ENCODE results near the gene CIZ1. TPM values are rescaled to one million over a fixed set of nuclear protein-coding genes. Genes with fewer than 3 reads are reported as not detected.

Gene CIZ1
- total RNA-seq, 1 experiment from 2014 or later: 111 TPM

- ATAC-seq (0 out of 2 replicates have a peak, but pooled peaks have one; percentile 21), DNase-seq (ENCODE audit: low read depth, low spot score) (no peak)
- no peaks in the 10 kb centered on the region for H3K36me3 ChIP-seq (ENCODE audit: control insufficient read depth, insufficient read depth, low read length)
- intact Hi-C loops (cut with micrococcal nuclease; ENCODE audit: unreplicated experiment): no loop called here
- in situ Hi-C loops (cut with HindIII; ENCODE audit: low pct_unique_long_range_greater_than_20kb, low sequenced_read_pairs): no loop called here
- CTCF ChIA-PET: no interaction called here
- no peak overlapping the region for H3K27ac ChIP-seq (ENCODE audit: low read length)
- TF ChIP-seq CTCF (IDR thresholded peaks at IDR 0.05) (no peak), POLR2AphosphoS5 (IDR thresholded peaks at IDR 0.05; ENCODE audit: low read depth, low read length) (no peak), REST (IDR thresholded peaks at IDR 0.05; ENCODE audit: insufficient read depth in 1 of 2, low read depth in 2 of 2, low read length in 1 of 2) (no peak), TCF7L2 (IDR thresholded peaks at IDR 0.05; ENCODE audit: low read depth, low read length) (no peak), SIN3A (IDR thresholded peaks at IDR 0.05; ENCODE audit: borderline replicate concordance, insufficient read depth, low read depth, low read length) (no peak)
- BruUV-seq (replicated peaks): TSS peak; percentile 82
- no peaks in the 10 kb centered on the region for H3K4me1 ChIP-seq (ENCODE audit: control insufficient read depth, insufficient read depth, low read length)
- no peaks in the 10 kb centered on the region for H3K9me3 ChIP-seq (ENCODE audit: control insufficient read depth, insufficient read depth, low read depth, low read length)
- no peak overlapping the region for H3K4me3 ChIP-seq (ENCODE audit: low read depth in 2 of 2, low read length in 2 of 2)
- H3K27me3 ChIP-seq (ENCODE audit: control insufficient read depth, insufficient read depth, low read length): no peaks in the 10 kb centered on the region
- POLR2A ChIA-PET: no interaction called here
Measured at GRCh38 chr9:128168731-128169308, 22.6 kb downstream of the CIZ1 start.

- in situ Hi-C loops (cut with HindIII; ENCODE audit: low pct_unique_long_range_greater_than_20kb, low sequenced_read_pairs) (no loop called here), intact Hi-C loops (cut with micrococcal nuclease; ENCODE audit: unreplicated experiment) (no loop called here)
- BruUV-seq (replicated peaks): no TSS peak
- H3K36me3 ChIP-seq (ENCODE audit: control insufficient read depth, insufficient read depth, low read length): no peaks in the 10 kb centered on the region
- no peak overlapping the region for H3K27ac ChIP-seq (ENCODE audit: low read length)
- ChIA-PET POLR2A (no interaction called here), CTCF (interaction anchor here (0.6 to 0.9 kb wide), 2 partner anchors 9 to 17 kb away, joined by 3 to 4 read pairs; no protein-coding TSS in a partner anchor)
- TF ChIP-seq SIN3A (IDR thresholded peaks at IDR 0.05; ENCODE audit: borderline replicate concordance, insufficient read depth, low read depth, low read length): no peak
- TF ChIP-seq CTCF (IDR thresholded peaks at IDR 0.05): no peak
- TF ChIP-seq POLR2AphosphoS5 (IDR thresholded peaks at IDR 0.05; ENCODE audit: low read depth, low read length): no peak
- TF ChIP-seq TCF7L2 (IDR thresholded peaks at IDR 0.05; ENCODE audit: low read depth, low read length): no peak
- TF ChIP-seq REST (IDR thresholded peaks at IDR 0.05; ENCODE audit: insufficient read depth in 1 of 2, low read depth in 2 of 2, low read length in 1 of 2): no peak
- H3K27me3 ChIP-seq (ENCODE audit: control insufficient read depth, insufficient read depth, low read length): no peaks in the 10 kb centered on the region
- no peak overlapping the region for H3K4me3 ChIP-seq (ENCODE audit: low read depth in 2 of 2, low read length in 2 of 2)
- H3K9me3 ChIP-seq (ENCODE audit: control insufficient read depth, insufficient read depth, low read depth, low read length): no peaks in the 10 kb centered on the region
- DNase-seq (ENCODE audit: low read depth, low spot score): no peak
- no peaks in the 10 kb centered on the region for H3K4me1 ChIP-seq (ENCODE audit: control insufficient read depth, insufficient read depth, low read length)
- ATAC-seq: no peak
Measured at GRCh38 chr9:128167209-128167608, 24.2 kb downstream of the CIZ1 start.
